NB4 (cell line): ENCODE data around the gene PML.
"Not testable (repeated sequence)": the region's sequence is repeated elsewhere in the genome, so short reads cannot be mapped to it uniquely, and the experiment has no call there.

Experiments
- DNase-seq: peaks from one replicate; pipeline ENCODE4 v3.0.0; 2010; ENCODE audit warnings: low read depth
- H3K4me3 ChIP-seq: one replicate; pipeline ENCODE4 v1.5.1; 2011; ENCODE audit warnings: mild to moderate bottlenecking, low read depth, low read length, moderate library complexity
- CTCF ChIP-seq: IDR thresholded peaks from one replicate; pipeline ENCODE4 v1.5.1; 2012; ENCODE audit warnings: low read depth, low read length

The PML gene

GRCh38 chr15:74065684-74066411 is 71.3 kb downstream of the PML start:
- not testable (repeated sequence) for H3K4me3 ChIP-seq, DNase-seq
- peak; percentile 23 for TF ChIP-seq CTCF

- H3K4me3 ChIP-seq, DNase-seq: not testable (repeated sequence)
Observed at GRCh38 chr15:74071645-74072044, 77.1 kb downstream of the PML start.

- not testable (repeated sequence) for H3K4me3 ChIP-seq, DNase-seq
Observed at GRCh38 chr15:74072132-74072531, 77.6 kb downstream of the PML start.

- DNase-seq, H3K4me3 ChIP-seq: not testable (repeated sequence)
- TF ChIP-seq CTCF, result peak; percentile 28
Observed at GRCh38 chr15:74072614-74073337, 78.3 kb downstream of the PML start.

- not testable (repeated sequence) for DNase-seq
Observed at GRCh38 chr15:74075781-74076180, 81.3 kb downstream of the PML start.

GRCh38 chr15:74082450-74082849 is 87.9 kb downstream of the PML start, which contains the start of gene GOLGA6A:
Gene GOLGA6A (minus strand): TSS chr15:74082550. CDS start chr15:74082509, 41 bp downstream.
- DNase-seq, H3K4me3 ChIP-seq: not testable (repeated sequence)

More at GRCh38 chr15:74075781-74076180, 81.3 kb downstream of the PML start:
- not testable (repeated sequence) for H3K4me3 ChIP-seq

- not testable (repeated sequence) for H3K4me3 ChIP-seq, DNase-seq
Observed at GRCh38 chr15:74094567-74094966, 100.1 kb downstream of the PML start.

GRCh38 chr15:74095610-74096009 is 101.1 kb downstream of the PML start:
- not testable (repeated sequence) for DNase-seq, H3K4me3 ChIP-seq

- not testable (repeated sequence) for H3K4me3 ChIP-seq, DNase-seq
Observed at GRCh38 chr15:74096753-74097474, 102.4 kb downstream of the PML start.
